AG08396 (cell line): ENCODE data around the gene ASAH2B.

Experiments used
- DNase-seq: peaks from one replicate; pipeline ENCODE4 v3.0.0; 2012; ENCODE audit warnings: low spot score, mixed read lengths

ASAH2B gene

DNA sequence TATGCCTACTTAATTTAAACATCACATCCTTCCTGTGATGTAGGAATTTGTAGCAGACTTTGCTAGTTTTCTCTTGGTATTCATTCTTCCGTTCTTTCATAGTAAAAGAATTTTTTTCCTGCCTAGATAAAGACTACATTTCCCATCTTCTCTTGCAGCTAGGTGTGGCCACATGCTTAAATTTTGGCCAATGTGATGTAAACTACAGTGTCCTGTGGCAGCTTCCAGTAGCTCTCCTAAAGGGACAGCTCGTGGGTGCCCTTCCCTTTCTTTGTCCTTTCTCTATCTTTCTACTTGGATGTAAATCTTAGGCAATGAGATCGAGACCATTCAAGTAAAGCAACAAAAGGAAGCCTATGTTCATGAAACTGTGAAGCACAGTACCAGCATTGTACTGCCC is 58.6 kb downstream of the ASAH2B start:
- no peak for DNase-seq

- no peak for DNase-seq
Measured at GRCh38 chr10:50799595-50799994, 59.9 kb downstream of the ASAH2B start.

DNA sequence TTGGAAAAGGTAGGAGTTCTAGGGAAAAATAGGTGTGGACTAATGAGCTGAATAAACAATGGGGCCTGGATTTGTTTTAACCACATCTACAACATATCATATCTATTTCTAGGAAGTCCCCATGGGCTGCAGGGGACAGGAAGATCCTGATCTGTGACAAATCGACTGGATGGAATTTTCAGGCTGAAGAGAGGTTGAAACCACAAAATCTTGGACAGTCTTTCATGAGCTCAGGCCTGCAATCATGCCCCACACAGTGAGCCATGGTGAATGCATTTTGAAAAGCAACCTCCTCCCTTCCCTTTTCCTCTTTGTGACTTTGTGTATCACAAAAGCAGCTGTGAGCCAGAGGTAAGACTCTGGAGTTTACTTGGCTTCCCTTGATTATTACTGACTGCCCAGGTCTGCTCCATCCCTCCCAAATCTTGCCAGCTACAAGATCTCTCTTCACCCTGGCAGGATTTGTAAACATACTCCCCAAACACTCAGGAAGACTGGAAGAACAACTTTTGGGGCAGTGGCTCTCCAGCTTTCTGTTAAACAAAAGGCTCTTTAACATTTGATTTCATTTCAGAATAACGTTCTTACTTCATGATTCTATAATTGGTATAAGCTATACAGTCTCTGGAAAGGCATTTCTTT is 66.4 kb downstream of the ASAH2B start:
- DNase-seq: no peak

DNA sequence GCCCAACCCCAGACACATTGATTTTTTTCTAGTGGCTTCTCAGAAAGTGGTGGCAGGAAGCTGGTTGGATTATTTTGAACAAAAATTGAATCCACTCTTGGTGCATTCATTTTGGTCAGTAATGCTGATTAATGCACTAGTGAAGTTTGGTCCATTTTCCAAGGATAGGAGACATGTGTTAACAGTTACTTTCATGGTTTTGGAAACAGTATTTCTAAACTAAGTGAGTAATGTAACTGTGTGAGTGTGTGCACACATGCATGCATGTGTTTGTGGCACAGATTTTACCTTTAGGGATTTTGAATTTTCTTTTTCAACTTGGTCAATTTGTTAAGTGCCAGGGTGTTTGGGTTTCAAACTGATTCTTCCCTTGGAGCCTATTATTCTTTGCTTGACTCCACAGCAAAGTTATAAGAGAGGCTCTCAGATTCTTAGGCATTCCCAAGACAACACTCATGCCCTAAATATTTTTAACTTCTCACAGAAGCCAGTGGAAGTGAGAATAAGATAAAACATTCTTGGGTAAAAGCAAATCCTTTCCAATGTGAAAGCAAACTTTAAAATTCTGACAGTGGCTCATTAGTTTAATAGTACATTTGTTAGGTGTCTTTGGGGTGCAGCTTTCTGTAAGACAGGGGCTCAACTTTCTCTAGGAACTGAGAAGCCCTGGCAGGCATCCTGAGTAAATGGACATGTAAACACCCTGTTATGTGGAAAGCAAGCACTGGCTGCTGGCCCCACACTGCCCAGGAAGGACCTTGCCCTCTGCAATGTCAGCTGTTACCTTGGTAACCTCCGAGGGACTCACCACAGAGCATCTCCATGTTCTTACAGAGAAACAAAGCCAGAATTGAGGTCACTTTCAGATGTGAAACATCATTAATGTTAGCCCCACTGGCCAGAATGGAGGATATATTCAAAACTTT is 68.4 kb downstream of the ASAH2B start:
- peak; percentile 14 for DNase-seq
